A673 (cell line): ENCODE data around the gene RINT1. TPM values are rescaled to one million over a fixed set of nuclear protein-coding genes. Genes with fewer than 3 reads are reported as not detected.

ENCODE experiments used
- BruUV-seq: library from RNA; stranded (reverse); fragments of 400-500 nt; replicated peaks from 2 replicates; lab custom pipeline; 2021; lab: Mats Ljungman, UMichigan
- CTCF ChIA-PET: fragments of 300-600 bp; sonication (Branson Sonifier 250); formaldehyde crosslinking; loops from one replicate; lab custom pipeline; 2022; ENCODE audit warnings: antibody characterized with exemption; lab: Charles Lee
- POLR2A ChIA-PET: fragments of 300-600 bp; sonication (Branson Sonifier 250); formaldehyde crosslinking; loops from one replicate; lab custom pipeline; 2022; ENCODE audit warnings: antibody characterized with exemption; ENCODE audit not compliant: low non-redundant PET; lab: Charles Lee
- DNase-seq: peaks from one replicate; pipeline ENCODE4 v3.0.0-alpha.2; 2015; ENCODE audit warnings: low spot score
- H3K27ac ChIP-seq: fragments of 200-600 bp; sonication (generic); 2 replicates; pipeline ENCODE4 v1.5.1; 2016; ENCODE audit warnings: mixed run types, low read depth, mild to moderate bottlenecking, mixed read lengths, antibody characterized with exemption, low read length; ENCODE audit not compliant: poor library complexity, severe bottlenecking
- H3K27me3 ChIP-seq: fragments of 200-600 bp; sonication (generic); replicated peaks from 2 replicates; pipeline ENCODE4 v1.6.1; 2017; ENCODE audit warnings: mixed run types, low read depth, mild to moderate bottlenecking, mixed read lengths, antibody characterized with exemption, low read length; ENCODE audit not compliant: insufficient read depth, poor library complexity
- H3K36me3 ChIP-seq: fragments of 200-600 bp; sonication (generic); 2 replicates; pipeline ENCODE4 v1.6.1; 2016; ENCODE audit warnings: mixed run types, mild to moderate bottlenecking, mixed read lengths, antibody characterized with exemption, low read length; ENCODE audit not compliant: insufficient read depth, poor library complexity, severe bottlenecking
- H3K4me1 ChIP-seq: fragments of 200-600 bp; sonication (generic); 2 replicates; pipeline ENCODE4 v1.6.1; 2017; ENCODE audit warnings: mixed run types, mild to moderate bottlenecking, mixed read lengths, antibody characterized with exemption, low read length; ENCODE audit not compliant: insufficient read depth, poor library complexity, severe bottlenecking
- H3K4me3 ChIP-seq: fragments of 200-600 bp; sonication (generic); 2 replicates; pipeline ENCODE4 v1.5.1; 2016; ENCODE audit warnings: low read depth, mixed run types, mild to moderate bottlenecking, mixed read lengths, low read length; ENCODE audit not compliant: poor library complexity, severe bottlenecking
- H3K9me3 ChIP-seq: fragments of 200-600 bp; sonication (generic); 2 replicates; pipeline ENCODE4 v1.6.1; 2016; ENCODE audit warnings: mixed run types, low read depth, mild to moderate bottlenecking, mixed read lengths, antibody characterized with exemption, low read length; ENCODE audit not compliant: poor library complexity, severe bottlenecking
- CTCF ChIP-seq: fragments of 300-800, 200-600 bp; sonication (generic); conservative IDR thresholded peaks from 2 replicates; pipeline ENCODE4 v1.5.1; 2017; ENCODE audit warnings: low read depth, mild to moderate bottlenecking, antibody characterized with exemption, low read length, moderate library complexity, mixed read lengths
- EZH2 ChIP-seq: fragments of 200-600 bp; sonication (generic); IDR thresholded peaks from 2 replicates; pipeline ENCODE4 v1.6.1; 2017; ENCODE audit warnings: borderline replicate concordance, low read depth, mild to moderate bottlenecking, mixed read lengths, antibody characterized with exemption, low read length; ENCODE audit not compliant: poor library complexity, severe bottlenecking
- intact Hi-C: fragments of 100-400 bp; cut with micrococcal nuclease; formaldehyde crosslinking; loops from one replicate; pipeline ENCODE4 v1.10.0; 2022; ENCODE audit not compliant: unreplicated experiment
- total RNA-seq: library from RNA; stranded (reverse); gene quantifications from 2 replicates; pipeline ENCODE4 v1.2.3, GENCODE V29; 2021

Gene RINT1
- total RNA-seq, 1 experiment from 2014 or later, result 34.9 TPM

GRCh38 chr7:105589356-105590077, 57.5 kb downstream of the RINT1 start:
- no TSS peak for BruUV-seq
- ChIA-PET CTCF (interaction anchor here (0.6 to 1.5 kb wide), 3 partner anchors 13 to 706 kb away, joined by 3 to 5 read pairs (median 3); no protein-coding TSS in a partner anchor), POLR2A (no interaction called here)
- intact Hi-C loops, result loop anchor here (2.0 to 5.0 kb wide), 3 partner anchors 453 to 707 kb away; no protein-coding TSS in a partner anchor
- Histone ChIP-seq H3K27me3 (no peaks in the 10 kb centered on the region), H3K27ac (no peak overlapping the region), H3K9me3 (no peaks in the 10 kb centered on the region), H3K36me3 (no peaks in the 10 kb centered on the region), H3K4me1 (no peaks in the 10 kb centered on the region), H3K4me3 (no peak overlapping the region)
- peak; percentile 91 for DNase-seq
- no peak for TF ChIP-seq EZH2
- peak; percentile 83 for TF ChIP-seq CTCF

- no peaks in the 10 kb centered on the region for H3K27me3 ChIP-seq
- BruUV-seq, result no TSS peak
- TF ChIP-seq CTCF (no peak), EZH2 (no peak)
- CTCF ChIA-PET, result no interaction called here
- no peaks in the 10 kb centered on the region for H3K36me3 ChIP-seq
- H3K4me1 ChIP-seq, result no peaks in the 10 kb centered on the region
- no peaks in the 10 kb centered on the region for H3K9me3 ChIP-seq
- H3K27ac ChIP-seq, result no peak overlapping the region
- H3K4me3 ChIP-seq, result no peak overlapping the region
- no peak for DNase-seq
- intact Hi-C loops, result loop anchor here (5.0 kb wide), 1 partner anchor 452 kb away; no protein-coding TSS in a partner anchor
- POLR2A ChIA-PET, result interaction anchor here (0.7 kb wide), 1 partner anchor 798 kb away, joined by 3 read pairs; no protein-coding TSS in a partner anchor
These were observed 58.8 kb downstream of the RINT1 start for GRCh38 chr7:105590793-105591192.

- Histone ChIP-seq H3K27ac (no peak overlapping the region), H3K9me3 (no peaks in the 10 kb centered on the region), H3K36me3 (no peaks in the 10 kb centered on the region), H3K4me3 (no peak overlapping the region), H3K27me3 (no peaks in the 10 kb centered on the region), H3K4me1 (no peaks in the 10 kb centered on the region)
- CTCF ChIA-PET, result interaction anchor here (0.5 kb wide), 1 partner anchor 37 kb away, joined by 3 read pairs; no protein-coding TSS in a partner anchor
- no TSS peak for BruUV-seq
- POLR2A ChIA-PET, result no interaction called here
- intact Hi-C loops, result loop anchor here (5.0 kb wide), 1 partner anchor 451 kb away; no protein-coding TSS in a partner anchor
- no peak for DNase-seq
- TF ChIP-seq CTCF (no peak), EZH2 (no peak)
These were observed 59.5 kb downstream of the RINT1 start for GRCh38 chr7:105591522-105591921.
